ENCODE measurements around the gene CEBPZOS. TPM values are rescaled to one million over a fixed set of nuclear protein-coding genes. Genes with fewer than 3 reads are reported as not detected.
"Not testable (repeated sequence)": the region's sequence is repeated elsewhere in the genome, so short reads cannot be mapped to it uniquely, and the experiment has no call there.

CEBPZOS gene
- total and polyA plus RNA-seq, 4 donors: 24.9 to 138 (median 33.1) TPM

DNA sequence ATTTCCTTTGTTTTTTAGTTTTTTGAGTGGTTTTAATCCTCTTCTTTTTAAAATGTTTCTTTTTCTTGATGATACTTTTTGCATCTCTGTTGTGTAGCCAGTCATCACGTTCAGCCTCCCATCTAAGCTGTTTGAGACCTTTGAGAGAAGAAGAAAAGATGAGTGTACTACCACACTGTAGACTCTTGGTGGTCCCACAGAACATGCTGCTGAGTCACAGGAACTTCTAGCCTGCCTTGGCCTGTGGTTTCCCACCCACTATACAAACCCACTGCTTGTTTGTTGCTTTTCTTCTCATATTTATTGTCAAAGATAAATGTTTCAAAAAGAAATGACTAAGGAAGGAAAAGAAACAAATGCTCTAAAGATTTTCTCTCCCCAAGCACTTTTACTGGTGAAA lies 5.5 kb downstream of the CEBPZOS start:
- Histone ChIP-seq H3K9me3 (ENCODE audit: control insufficient read depth, low read length) (peaks cover 2% of the 10 kb centered on the region), H3K27me3 (ENCODE audit: control insufficient read depth in 1 of 2, insufficient read depth in 2 of 2, low read length in 1 of 2) (no peaks in the 10 kb centered on the region), H3K4me1 (ENCODE audit: control insufficient read depth in 1 of 2, insufficient read depth in 2 of 2, low read length in 2 of 2) (no peaks in the 10 kb centered on the region), H3K4me3 (ENCODE audit: low read length in 2 of 2) (no peak overlapping the region), H3K27ac (ENCODE audit: low read depth in 1 of 2, low read length in 2 of 2) (no peak overlapping the region), H3K36me3 (ENCODE audit: control insufficient read depth in 1 of 2, insufficient read depth in 2 of 2, low read length in 1 of 2) (peaks cover 3 to 7% of the 10 kb centered on the region in 2 donors)
- 94 to 95% methylated on average over 1 of the region's 1 CpG for WGBS, 2 donors
- no peak for ATAC-seq (ENCODE audit: low FRiP score)
- DNase-seq: no peak
- intact Hi-C loops (cut with DNase I): no loop called here

DNA sequence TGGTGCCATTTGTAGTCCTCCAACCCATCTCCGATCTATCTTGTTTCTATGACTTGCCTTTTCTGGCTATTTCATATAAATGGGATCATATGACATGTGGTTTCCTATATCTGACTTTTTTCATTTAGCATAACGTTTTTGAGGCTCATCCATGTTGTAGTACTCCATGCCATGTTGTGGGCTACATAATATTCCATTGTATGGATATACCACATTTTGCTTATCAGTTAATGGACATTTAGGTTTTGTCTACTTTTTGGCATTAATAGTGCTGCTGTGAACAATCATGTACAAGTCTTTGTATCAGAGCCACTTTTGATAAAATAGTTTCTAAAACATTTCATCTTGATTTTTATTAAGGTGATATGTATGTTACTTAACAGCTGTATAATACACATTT lies 7.4 kb downstream of the CEBPZOS start:
- intact Hi-C loops (cut with DNase I): no loop called here
- DNase-seq (no peak), ATAC-seq (ENCODE audit: low FRiP score) (no peak)
- peaks cover 3 to 7% of the 10 kb centered on the region in 2 donors for H3K36me3 ChIP-seq (ENCODE audit: control insufficient read depth in 1 of 2, insufficient read depth in 2 of 2, low read length in 1 of 2)
- WGBS, 2 donors: 91 to 94% methylated on average over 2 of the region's 2 CpGs
- no peak overlapping the region for H3K27ac ChIP-seq (ENCODE audit: low read depth in 1 of 2, low read length in 2 of 2)
- no peaks in the 10 kb centered on the region for H3K27me3 ChIP-seq (ENCODE audit: control insufficient read depth in 1 of 2, insufficient read depth in 2 of 2, low read length in 1 of 2)
- H3K9me3 ChIP-seq (ENCODE audit: control insufficient read depth, low read length): peaks cover 2% of the 10 kb centered on the region
- no peaks in the 10 kb centered on the region for H3K4me1 ChIP-seq (ENCODE audit: control insufficient read depth in 1 of 2, insufficient read depth in 2 of 2, low read length in 2 of 2)
- no peak overlapping the region for H3K4me3 ChIP-seq (ENCODE audit: low read length in 2 of 2)

DNA sequence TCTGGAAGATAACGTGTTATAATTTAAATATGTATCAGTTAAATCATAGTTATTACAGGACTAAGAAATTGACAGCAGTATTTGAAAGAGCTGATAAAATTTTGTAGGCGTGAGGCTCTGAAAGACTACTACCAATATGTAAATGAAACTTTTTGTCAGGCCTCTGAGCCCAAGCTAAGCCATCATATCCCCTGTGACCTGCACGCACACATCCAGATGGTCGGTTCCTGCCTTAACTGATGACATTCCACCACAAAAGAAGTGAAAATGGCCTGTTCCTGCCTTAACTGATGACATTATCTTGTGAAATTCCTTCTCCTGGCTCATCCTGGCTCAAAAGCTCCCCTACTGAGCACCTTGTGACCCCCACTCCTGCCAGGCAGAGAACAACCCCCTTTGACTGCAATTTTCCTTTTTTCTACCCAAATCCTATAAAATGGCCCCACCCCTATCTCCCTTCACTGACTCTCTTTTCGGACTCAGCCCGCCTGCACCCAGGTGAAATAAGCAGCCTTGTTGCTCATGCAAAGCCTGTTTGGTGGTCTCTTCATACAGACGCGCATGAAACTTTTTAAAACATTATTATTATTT lies 8.9 kb downstream of the CEBPZOS start:
- WGBS, 2 donors: 82 to 88% methylated on average over 8 of the region's 8 CpGs
- H3K4me1 ChIP-seq (ENCODE audit: control insufficient read depth in 1 of 2, insufficient read depth in 2 of 2, low read length in 2 of 2); intact Hi-C loops (cut with DNase I); H3K27me3 ChIP-seq (ENCODE audit: control insufficient read depth in 1 of 2, insufficient read depth in 2 of 2, low read length in 1 of 2); ATAC-seq (ENCODE audit: low FRiP score); H3K9me3 ChIP-seq (ENCODE audit: control insufficient read depth, low read length); DNase-seq; H3K4me3 ChIP-seq (ENCODE audit: low read length in 2 of 2); H3K27ac ChIP-seq (ENCODE audit: low read depth in 1 of 2, low read length in 2 of 2); H3K36me3 ChIP-seq (ENCODE audit: control insufficient read depth in 1 of 2, insufficient read depth in 2 of 2, low read length in 1 of 2): not testable (repeated sequence)

DNA sequence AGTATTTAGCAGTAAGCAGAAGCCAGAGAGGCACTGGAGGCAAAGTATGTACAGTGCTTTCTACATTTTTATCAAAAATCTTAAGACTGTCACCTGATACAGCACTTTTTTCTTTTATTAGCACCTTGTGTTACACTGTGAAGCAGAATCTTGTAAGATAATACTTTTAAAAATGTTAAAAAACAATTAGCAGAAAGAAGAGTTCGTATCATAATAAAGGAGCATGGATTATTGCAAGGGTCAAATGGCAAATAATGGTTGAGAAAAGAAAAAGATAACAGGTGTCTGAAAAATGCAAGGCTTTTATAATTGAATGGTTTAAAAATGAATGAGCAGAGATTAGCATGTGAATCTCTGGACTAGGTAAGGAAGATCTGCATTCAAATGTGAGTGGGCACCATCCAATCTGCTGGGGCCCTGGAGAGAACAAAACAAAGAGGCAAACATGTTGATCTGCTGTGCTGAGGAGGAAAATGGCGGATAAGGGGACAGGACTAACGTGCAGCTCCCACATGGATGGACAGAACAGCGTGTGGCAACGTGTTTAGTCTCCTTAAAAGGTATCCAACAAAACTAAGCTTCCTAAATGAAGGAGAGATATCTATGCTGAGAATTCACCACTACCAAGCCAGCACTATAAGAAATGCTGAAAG lies 9.5 kb downstream of the CEBPZOS start:
- DNase-seq: no peak
- H3K9me3 ChIP-seq (ENCODE audit: control insufficient read depth, low read length): peaks cover 2% of the 10 kb centered on the region
- peaks cover 3 to 6% of the 10 kb centered on the region in 2 donors for H3K36me3 ChIP-seq (ENCODE audit: control insufficient read depth in 1 of 2, insufficient read depth in 2 of 2, low read length in 1 of 2)
- 80 to 88% methylated on average over 5 of the region's 5 CpGs for WGBS, 2 donors
- H3K4me3 ChIP-seq (ENCODE audit: low read length in 2 of 2): no peak overlapping the region
- ATAC-seq (ENCODE audit: low FRiP score): no peak
- H3K27me3 ChIP-seq (ENCODE audit: control insufficient read depth in 1 of 2, insufficient read depth in 2 of 2, low read length in 1 of 2): no peaks in the 10 kb centered on the region
- no peaks in the 10 kb centered on the region for H3K4me1 ChIP-seq (ENCODE audit: control insufficient read depth in 1 of 2, insufficient read depth in 2 of 2, low read length in 2 of 2)
- no peak overlapping the region for H3K27ac ChIP-seq (ENCODE audit: low read depth in 1 of 2, low read length in 2 of 2)
- intact Hi-C loops (cut with DNase I): no loop called here

DNA sequence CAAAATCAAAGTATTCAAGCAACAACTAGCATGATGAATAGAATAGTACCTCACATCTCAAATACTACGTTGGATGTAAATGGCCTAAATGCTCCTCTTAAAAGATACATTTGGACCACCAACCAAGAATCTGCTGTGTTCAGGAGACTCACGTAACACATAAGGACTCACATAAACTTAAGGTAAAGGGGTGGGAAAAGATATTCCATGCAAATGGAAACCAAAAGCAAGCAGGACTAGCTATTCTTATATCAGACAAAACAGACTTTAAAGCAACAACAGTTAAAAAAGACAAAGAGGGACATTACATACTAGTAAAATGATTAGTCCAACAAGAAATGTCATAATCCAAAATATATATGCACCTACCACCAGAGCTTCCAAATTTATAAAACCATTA lies 10.5 kb downstream of the CEBPZOS start:
- H3K27me3 ChIP-seq (ENCODE audit: control insufficient read depth in 1 of 2, insufficient read depth in 2 of 2, low read length in 1 of 2); ATAC-seq (ENCODE audit: low FRiP score); DNase-seq; intact Hi-C loops (cut with DNase I); H3K4me3 ChIP-seq (ENCODE audit: low read length in 2 of 2); H3K9me3 ChIP-seq (ENCODE audit: control insufficient read depth, low read length); H3K4me1 ChIP-seq (ENCODE audit: control insufficient read depth in 1 of 2, insufficient read depth in 2 of 2, low read length in 2 of 2); H3K27ac ChIP-seq (ENCODE audit: low read depth in 1 of 2, low read length in 2 of 2); H3K36me3 ChIP-seq (ENCODE audit: control insufficient read depth in 1 of 2, insufficient read depth in 2 of 2, low read length in 1 of 2): not testable (repeated sequence)
- 97 to 98% methylated on average over 2 of the region's 2 CpGs for WGBS, 2 donors

DNA sequence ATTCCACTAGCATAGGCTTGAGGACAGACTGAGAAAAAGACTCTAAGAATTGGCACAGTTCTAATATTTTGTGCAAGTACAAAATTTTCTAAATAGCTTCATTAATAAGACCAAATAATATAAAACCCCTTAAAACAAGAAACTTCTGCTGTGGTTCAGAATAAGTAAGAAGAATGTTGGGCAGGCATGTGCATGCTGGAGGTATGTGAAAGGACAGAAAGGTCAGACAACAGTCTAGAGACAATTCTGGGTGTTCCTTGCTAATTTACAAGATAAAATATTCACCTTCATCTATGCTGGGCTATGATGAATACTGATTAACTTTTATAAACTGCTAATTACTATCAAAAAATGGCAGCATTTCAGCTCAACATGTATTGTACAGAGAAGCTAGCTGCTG lies 14.9 kb downstream of the CEBPZOS start:
- Histone ChIP-seq H3K9me3 (ENCODE audit: control insufficient read depth, low read length) (no peaks in the 10 kb centered on the region), H3K36me3 (ENCODE audit: control insufficient read depth in 1 of 2, insufficient read depth in 2 of 2, low read length in 1 of 2) (peaks cover 3 to 9% of the 10 kb centered on the region in 2 donors), H3K27ac (ENCODE audit: low read depth in 1 of 2, low read length in 2 of 2) (no peak overlapping the region), H3K4me3 (ENCODE audit: low read length in 2 of 2) (no peak overlapping the region), H3K27me3 (ENCODE audit: control insufficient read depth in 1 of 2, insufficient read depth in 2 of 2, low read length in 1 of 2) (no peaks in the 10 kb centered on the region), H3K4me1 (ENCODE audit: control insufficient read depth in 1 of 2, insufficient read depth in 2 of 2, low read length in 2 of 2) (no peaks in the 10 kb centered on the region)
- ATAC-seq (ENCODE audit: low FRiP score) (no peak), DNase-seq (no peak)
- intact Hi-C loops (cut with DNase I): no loop called here

DNA sequence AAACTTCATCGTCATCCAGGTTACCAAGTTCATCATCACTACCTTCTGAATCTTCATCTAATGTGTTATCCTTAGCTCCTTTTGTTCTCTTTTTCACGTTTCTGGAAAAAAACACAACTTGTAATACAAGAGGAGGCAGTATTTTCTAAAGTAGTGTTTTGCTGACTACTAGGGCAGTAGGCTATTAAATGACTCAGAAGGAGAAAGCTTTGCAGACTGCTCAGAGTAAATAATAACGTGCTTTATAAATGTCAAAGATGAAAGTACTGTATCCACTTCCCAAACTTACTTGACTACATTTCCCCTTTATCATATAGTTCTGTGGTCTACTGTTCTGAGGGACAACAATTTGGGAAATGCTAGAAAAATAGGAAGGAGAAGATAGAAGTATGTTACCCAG lies 15.6 kb downstream of the CEBPZOS start:
- ATAC-seq (ENCODE audit: low FRiP score) (no peak), DNase-seq (no peak)
- 82 to 88% methylated on average over 3 of the region's 3 CpGs for WGBS, 2 donors
- Histone ChIP-seq H3K4me1 (ENCODE audit: control insufficient read depth in 1 of 2, insufficient read depth in 2 of 2, low read length in 2 of 2) (no peaks in the 10 kb centered on the region), H3K27me3 (ENCODE audit: control insufficient read depth in 1 of 2, insufficient read depth in 2 of 2, low read length in 1 of 2) (no peaks in the 10 kb centered on the region), H3K36me3 (ENCODE audit: control insufficient read depth in 1 of 2, insufficient read depth in 2 of 2, low read length in 1 of 2) (peaks cover 0 to 7% of the 10 kb centered on the region in 2 donors), H3K9me3 (ENCODE audit: control insufficient read depth, low read length) (no peaks in the 10 kb centered on the region), H3K27ac (ENCODE audit: low read depth in 1 of 2, low read length in 2 of 2) (no peak overlapping the region), H3K4me3 (ENCODE audit: low read length in 2 of 2) (no peak overlapping the region)
- intact Hi-C loops (cut with DNase I): no loop called here

DNA sequence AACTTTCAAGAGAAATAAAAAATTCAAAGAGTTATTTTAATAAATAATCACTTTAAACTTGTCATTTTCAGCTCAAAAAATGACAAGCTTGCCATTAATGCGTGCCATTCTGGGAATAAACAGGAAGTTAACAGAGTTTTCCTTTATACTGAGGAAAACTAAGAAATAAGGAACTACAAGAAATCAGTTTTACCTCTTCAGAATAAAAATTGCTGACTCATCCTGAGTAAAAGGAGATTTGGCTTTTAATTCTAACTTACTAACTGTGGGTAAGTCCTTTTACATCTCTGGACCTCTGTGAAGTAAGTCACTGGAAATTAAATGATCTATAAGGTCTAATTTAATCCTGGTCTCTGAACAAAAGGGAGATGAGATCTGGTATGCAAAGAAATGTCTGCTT lies 19.0 kb downstream of the CEBPZOS start:
- H3K36me3 ChIP-seq (ENCODE audit: control insufficient read depth in 1 of 2, insufficient read depth in 2 of 2, low read length in 1 of 2): peaks cover 0 to 7% of the 10 kb centered on the region in 2 donors
- no peak overlapping the region for H3K4me3 ChIP-seq (ENCODE audit: low read length in 2 of 2)
- intact Hi-C loops (cut with DNase I): no loop called here
- no peaks in the 10 kb centered on the region for H3K27me3 ChIP-seq (ENCODE audit: control insufficient read depth in 1 of 2, insufficient read depth in 2 of 2, low read length in 1 of 2)
- DNase-seq (no peak), ATAC-seq (ENCODE audit: low FRiP score) (no peak)
- no peaks in the 10 kb centered on the region for H3K9me3 ChIP-seq (ENCODE audit: control insufficient read depth, low read length)
- H3K27ac ChIP-seq (ENCODE audit: low read depth in 1 of 2, low read length in 2 of 2): no peak overlapping the region
- no peaks in the 10 kb centered on the region for H3K4me1 ChIP-seq (ENCODE audit: control insufficient read depth in 1 of 2, insufficient read depth in 2 of 2, low read length in 2 of 2)
- 82 to 84% methylated on average over 1 of the region's 1 CpG for WGBS, 2 donors

DNA sequence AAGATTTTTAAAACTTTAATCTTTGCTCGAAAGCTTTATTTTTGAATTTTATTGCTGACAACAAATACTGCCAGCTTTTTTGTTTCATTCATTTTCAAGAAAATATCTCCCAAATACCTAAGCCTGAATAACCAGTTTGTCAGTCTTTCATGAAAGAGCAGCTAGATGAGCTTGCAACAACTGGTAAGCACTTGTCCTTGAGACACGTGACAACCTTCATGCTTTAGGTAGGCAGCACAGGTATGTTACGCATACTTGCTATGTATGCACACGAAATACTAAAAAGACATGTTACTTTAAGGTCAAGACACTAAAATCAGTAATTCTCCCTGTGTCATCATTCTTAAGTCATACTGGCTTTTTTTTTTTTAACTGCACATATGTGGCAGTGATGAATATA lies 22.8 kb downstream of the CEBPZOS start:
- WGBS, 2 donors: 91 to 93% methylated on average over 4 of the region's 4 CpGs
- no peak for DNase-seq

More for the DNA sequence above, 22.8 kb downstream of the CEBPZOS start:
- Histone ChIP-seq H3K27me3 (ENCODE audit: control insufficient read depth in 1 of 2, insufficient read depth in 2 of 2, low read length in 1 of 2) (no peaks in the 10 kb centered on the region), H3K27ac (ENCODE audit: low read depth in 1 of 2, low read length in 2 of 2) (no peak overlapping the region), H3K4me3 (ENCODE audit: low read length in 2 of 2) (no peak overlapping the region), H3K9me3 (ENCODE audit: control insufficient read depth, low read length) (no peaks in the 10 kb centered on the region), H3K36me3 (ENCODE audit: control insufficient read depth in 1 of 2, insufficient read depth in 2 of 2, low read length in 1 of 2) (peaks cover 0 to 3% of the 10 kb centered on the region in 2 donors), H3K4me1 (ENCODE audit: control insufficient read depth in 1 of 2, insufficient read depth in 2 of 2, low read length in 2 of 2) (no peaks in the 10 kb centered on the region)
- no peak for ATAC-seq (ENCODE audit: low FRiP score)
- intact Hi-C loops (cut with DNase I): no loop called here

All from aorta (tissue), 5 donors.